GM12873 (cell line): Measurements from ENCODE around the gene CALB2.

Experiments
- CTCF ChIP-seq: IDR thresholded peaks from 2 replicates; pipeline ENCODE4 v1.5.1; 2012; ENCODE audit warnings: low read depth, mild to moderate bottlenecking, moderate library complexity, low read length, control low read depth; ENCODE audit not compliant: insufficient read depth; ENCODE audit errors: missing control alignments

Gene CALB2

GRCh38 chr16:71380831-71381230 lies 22.3 kb downstream of the CALB2 start:
- TF ChIP-seq CTCF: no peak

GRCh38 chr16:71383054-71383773 lies 24.7 kb downstream of the CALB2 start:
- no peak for TF ChIP-seq CTCF

DNA sequence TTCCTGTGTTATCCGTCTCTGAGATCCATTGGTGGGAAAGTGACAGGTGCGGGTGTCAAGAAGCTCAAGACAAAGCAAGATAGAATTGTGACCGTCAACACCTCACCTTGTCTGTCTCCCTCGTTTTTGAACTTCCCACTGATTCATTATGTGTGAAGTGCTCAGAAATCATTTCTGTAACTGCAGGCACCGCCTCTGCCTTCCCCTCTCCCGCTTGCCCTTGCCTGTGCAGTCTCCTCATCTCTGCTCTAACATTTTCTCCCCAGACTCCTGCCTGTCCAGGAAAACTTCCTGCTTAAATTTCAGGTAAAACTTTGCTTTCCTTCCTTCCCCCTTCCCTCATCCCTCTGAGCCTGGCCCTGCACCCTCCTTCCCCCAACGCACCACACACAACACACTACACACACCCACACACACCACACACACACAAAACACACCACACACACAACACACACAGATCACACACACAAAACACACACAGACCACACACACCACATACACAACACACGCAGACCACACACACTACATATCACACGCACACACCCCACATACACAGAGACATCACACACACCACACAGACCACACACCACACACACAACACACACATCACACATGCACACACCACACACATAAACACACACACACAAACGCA lies 25.7 kb downstream of the CALB2 start:
- TF ChIP-seq CTCF: no peak

- no peak for TF ChIP-seq CTCF
These were observed 28.7 kb downstream of the CALB2 start for GRCh38 chr16:71387045-71387871.

- TF ChIP-seq CTCF: no peak
These were observed 30.8 kb downstream of the CALB2 start for GRCh38 chr16:71389330-71389729.

- no peak for TF ChIP-seq CTCF
These were observed 38.1 kb downstream of the CALB2 start for GRCh38 chr16:71396594-71396993.
